AG10803 (cell line): ENCODE measurements around the gene SLC9C1.
A peak's percentile ranks its signal among the peaks of the same experiment; 100 is the strongest.

Experiments
- DNase-seq: peaks from one replicate; pipeline ENCODE4 v3.0.0; 2010; ENCODE audit warnings: low read depth
- H3K4me3 ChIP-seq: 2 replicates; pipeline ENCODE4 v1.5.1; 2011; ENCODE audit warnings: mild to moderate bottlenecking, low read length, control low read depth
- TF ChIP-seq, protein P1 (sequence below): conservative IDR thresholded peaks from 2 replicates; pipeline ENCODE4 v1.5.1; 2011; ENCODE audit warnings: mild to moderate bottlenecking, low read length, control low read depth, inconsistent platforms

Gene SLC9C1

DNA sequence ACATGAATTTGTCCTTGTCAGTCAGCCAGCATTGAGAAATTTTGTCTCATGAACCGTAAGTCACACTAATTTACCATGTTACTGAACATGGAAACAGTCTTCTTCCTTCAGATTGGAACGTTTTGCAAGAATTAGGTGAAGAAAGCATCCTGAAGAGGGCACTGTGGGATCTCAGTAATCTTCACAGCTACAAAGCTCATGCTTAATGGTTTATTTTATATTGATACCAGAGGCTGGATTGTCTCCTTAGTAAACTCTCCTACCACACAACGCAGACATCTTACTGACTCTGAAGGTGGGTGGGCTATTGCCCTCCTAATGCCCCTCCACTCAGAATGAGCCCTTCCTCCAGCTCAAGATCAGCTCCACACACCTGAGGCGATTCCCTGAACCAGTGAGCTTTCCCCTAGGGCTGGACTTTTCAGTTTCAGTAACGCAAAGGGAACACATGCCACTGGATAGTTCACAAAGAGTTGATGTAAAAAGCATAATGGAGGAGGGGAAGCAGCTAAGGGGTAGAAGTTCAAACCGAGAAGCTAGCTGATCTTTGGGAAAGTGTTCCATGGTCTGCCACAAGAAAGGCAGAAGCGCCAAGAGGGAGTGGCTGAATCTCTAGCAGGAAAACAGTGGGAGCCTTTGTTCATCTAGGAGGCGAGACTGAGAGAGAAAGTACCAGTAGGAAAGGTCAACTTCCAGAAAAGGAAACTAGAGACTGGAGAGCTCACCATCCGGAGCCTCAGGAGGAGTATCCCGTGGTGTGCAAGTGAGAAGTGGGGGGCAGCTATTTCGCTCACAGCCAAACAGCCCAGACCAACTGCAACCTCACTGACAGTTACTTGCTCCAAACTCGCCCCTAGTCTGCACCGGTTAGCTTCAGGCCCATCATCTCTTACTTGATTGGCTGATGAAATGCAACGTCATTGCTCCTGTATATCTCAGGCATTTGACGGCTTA lies at the start of gene SLC9C1:
TSS of gene SLC9C1 (minus strand) at position 849 of the 954 bp plus-strand sequence. CDS start 7,425 bp downstream, outside the sequence.
- DNase-seq: peak; percentile 73
- H3K4me3 ChIP-seq: peak within 1 kb of the TSS; percentile 61
- TF ChIP-seq, protein P1, sequence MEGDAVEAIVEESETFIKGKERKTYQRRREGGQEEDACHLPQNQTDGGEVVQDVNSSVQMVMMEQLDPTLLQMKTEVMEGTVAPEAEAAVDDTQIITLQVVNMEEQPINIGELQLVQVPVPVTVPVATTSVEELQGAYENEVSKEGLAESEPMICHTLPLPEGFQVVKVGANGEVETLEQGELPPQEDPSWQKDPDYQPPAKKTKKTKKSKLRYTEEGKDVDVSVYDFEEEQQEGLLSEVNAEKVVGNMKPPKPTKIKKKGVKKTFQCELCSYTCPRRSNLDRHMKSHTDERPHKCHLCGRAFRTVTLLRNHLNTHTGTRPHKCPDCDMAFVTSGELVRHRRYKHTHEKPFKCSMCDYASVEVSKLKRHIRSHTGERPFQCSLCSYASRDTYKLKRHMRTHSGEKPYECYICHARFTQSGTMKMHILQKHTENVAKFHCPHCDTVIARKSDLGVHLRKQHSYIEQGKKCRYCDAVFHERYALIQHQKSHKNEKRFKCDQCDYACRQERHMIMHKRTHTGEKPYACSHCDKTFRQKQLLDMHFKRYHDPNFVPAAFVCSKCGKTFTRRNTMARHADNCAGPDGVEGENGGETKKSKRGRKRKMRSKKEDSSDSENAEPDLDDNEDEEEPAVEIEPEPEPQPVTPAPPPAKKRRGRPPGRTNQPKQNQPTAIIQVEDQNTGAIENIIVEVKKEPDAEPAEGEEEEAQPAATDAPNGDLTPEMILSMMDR: peak; percentile 77

DNA sequence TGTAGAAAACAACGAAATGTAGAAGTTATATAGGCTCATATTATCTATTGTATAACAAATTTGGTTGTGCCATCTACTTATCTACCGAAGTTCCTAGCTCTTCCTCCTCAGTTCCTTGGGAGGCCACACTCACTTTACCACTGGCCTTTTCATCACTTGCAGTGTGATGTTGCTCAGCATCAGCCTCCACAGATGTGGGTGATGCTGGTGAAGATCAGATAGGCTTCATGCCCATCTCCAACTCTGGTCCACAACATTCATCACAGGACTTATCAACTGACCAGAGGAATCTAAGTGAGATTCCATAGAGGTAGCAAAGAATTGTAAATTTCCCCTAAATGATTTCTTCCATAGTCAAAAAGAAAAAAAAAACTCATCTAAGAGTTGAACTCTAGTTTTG lies 47.4 kb upstream of the SLC9C1 start:
- TF ChIP-seq, protein P1: no peak
- no peak overlapping the region for H3K4me3 ChIP-seq
- no peak for DNase-seq

DNA sequence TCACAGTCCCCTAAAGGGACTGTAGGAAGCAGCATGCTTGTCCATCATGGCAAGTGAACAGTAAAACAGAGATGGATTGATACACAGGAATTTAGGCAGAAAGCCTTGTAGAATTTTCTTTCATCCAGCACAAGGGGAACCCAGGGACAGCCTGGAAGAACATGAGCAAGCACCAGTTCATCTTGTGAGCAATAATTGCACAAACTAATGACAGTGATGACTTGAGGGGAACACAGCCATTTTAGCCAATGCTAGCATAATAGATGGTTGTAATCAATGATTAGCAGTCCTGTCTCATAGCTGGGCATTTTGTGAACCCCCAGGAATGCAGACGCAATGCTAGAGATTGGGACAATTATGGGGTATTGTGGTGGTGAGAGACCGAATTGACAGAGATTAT lies 45.6 kb upstream of the SLC9C1 start:
- H3K4me3 ChIP-seq: no peak overlapping the region
- TF ChIP-seq, protein P1: no peak
- no peak for DNase-seq

GRCh38 chr3:112339134-112339533 lies 45.1 kb upstream of the SLC9C1 start:
- TF ChIP-seq, protein P1: no peak

GRCh38 chr3:112338727-112339056 lies 44.7 kb upstream of the SLC9C1 start:
- H3K4me3 ChIP-seq: no peak overlapping the region
- DNase-seq: no peak
- TF ChIP-seq, protein P1: no peak

More at GRCh38 chr3:112339134-112339533, 45.1 kb upstream of the SLC9C1 start:
- H3K4me3 ChIP-seq: no peak overlapping the region
- DNase-seq: no peak

DNA sequence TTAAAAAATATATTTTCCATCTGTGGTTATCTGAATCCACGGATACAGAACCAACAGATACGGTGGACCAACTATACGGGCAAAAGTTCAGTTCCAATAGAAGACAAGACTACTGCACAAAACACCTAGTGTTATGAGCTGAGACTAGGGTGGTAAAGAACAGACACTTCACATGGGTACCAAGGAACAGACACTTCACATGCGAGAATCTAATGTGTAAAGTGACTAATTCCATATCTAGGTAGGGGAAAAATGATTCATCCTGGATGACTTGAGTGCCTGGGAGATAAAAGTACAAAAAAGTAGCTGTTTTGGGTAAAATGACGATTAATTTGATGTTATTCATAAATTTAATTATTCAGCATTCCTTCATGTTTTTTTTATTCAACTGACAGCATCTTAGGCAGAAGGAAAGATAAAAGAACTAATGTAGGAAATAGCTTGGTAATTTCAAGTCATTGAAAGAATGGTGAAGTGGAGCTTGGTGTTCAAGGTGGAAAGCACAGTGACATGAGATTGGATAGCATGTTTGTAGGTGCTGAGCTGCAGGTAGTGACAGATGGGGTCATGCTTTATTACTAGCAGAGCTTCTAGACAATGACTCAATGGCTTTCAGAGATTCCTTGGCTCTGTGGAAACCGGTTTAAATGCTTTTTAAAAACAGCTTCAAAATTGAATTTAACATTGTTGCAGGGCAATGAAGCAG lies 44.2 kb upstream of the SLC9C1 start:
- DNase-seq: no peak
- H3K4me3 ChIP-seq: no peak overlapping the region
- TF ChIP-seq, protein P1: no peak

GRCh38 chr3:112335434-112335781 lies 41.4 kb upstream of the SLC9C1 start:
- DNase-seq: no peak
- no peak overlapping the region for H3K4me3 ChIP-seq
- TF ChIP-seq, protein P1: no peak
